A673 (cell line): ENCODE results near the gene OLIG2. TPM values are rescaled to one million over a fixed set of nuclear protein-coding genes. Genes with fewer than 3 reads are reported as not detected.

Experiments used
- BruUV-seq: library from RNA; stranded (reverse); fragments of 400-500 nt; replicated peaks from 2 replicates; lab custom pipeline; 2021; lab: Mats Ljungman, UMichigan
- CTCF ChIA-PET: fragments of 300-600 bp; sonication (Branson Sonifier 250); formaldehyde crosslinking; loops from one replicate; lab custom pipeline; 2022; ENCODE audit warnings: antibody characterized with exemption; lab: Charles Lee
- POLR2A ChIA-PET: fragments of 300-600 bp; sonication (Branson Sonifier 250); formaldehyde crosslinking; loops from one replicate; lab custom pipeline; 2022; ENCODE audit warnings: antibody characterized with exemption; ENCODE audit not compliant: low non-redundant PET; lab: Charles Lee
- DNase-seq: peaks from one replicate; pipeline ENCODE4 v3.0.0-alpha.2; 2015; ENCODE audit warnings: low spot score
- H3K27ac ChIP-seq: fragments of 200-600 bp; sonication (generic); 2 replicates; pipeline ENCODE4 v1.5.1; 2016; ENCODE audit warnings: mixed run types, low read depth, mild to moderate bottlenecking, mixed read lengths, antibody characterized with exemption, low read length; ENCODE audit not compliant: poor library complexity, severe bottlenecking
- H3K27me3 ChIP-seq: fragments of 200-600 bp; sonication (generic); replicated peaks from 2 replicates; pipeline ENCODE4 v1.6.1; 2017; ENCODE audit warnings: mixed run types, low read depth, mild to moderate bottlenecking, mixed read lengths, antibody characterized with exemption, low read length; ENCODE audit not compliant: insufficient read depth, poor library complexity
- H3K36me3 ChIP-seq: fragments of 200-600 bp; sonication (generic); 2 replicates; pipeline ENCODE4 v1.6.1; 2016; ENCODE audit warnings: mixed run types, mild to moderate bottlenecking, mixed read lengths, antibody characterized with exemption, low read length; ENCODE audit not compliant: insufficient read depth, poor library complexity, severe bottlenecking
- H3K4me1 ChIP-seq: fragments of 200-600 bp; sonication (generic); 2 replicates; pipeline ENCODE4 v1.6.1; 2017; ENCODE audit warnings: mixed run types, mild to moderate bottlenecking, mixed read lengths, antibody characterized with exemption, low read length; ENCODE audit not compliant: insufficient read depth, poor library complexity, severe bottlenecking
- H3K4me3 ChIP-seq: fragments of 200-600 bp; sonication (generic); 2 replicates; pipeline ENCODE4 v1.5.1; 2016; ENCODE audit warnings: low read depth, mixed run types, mild to moderate bottlenecking, mixed read lengths, low read length; ENCODE audit not compliant: poor library complexity, severe bottlenecking
- H3K9me3 ChIP-seq: fragments of 200-600 bp; sonication (generic); 2 replicates; pipeline ENCODE4 v1.6.1; 2016; ENCODE audit warnings: mixed run types, low read depth, mild to moderate bottlenecking, mixed read lengths, antibody characterized with exemption, low read length; ENCODE audit not compliant: poor library complexity, severe bottlenecking
- EZH2 ChIP-seq: fragments of 200-600 bp; sonication (generic); IDR thresholded peaks from 2 replicates; pipeline ENCODE4 v1.6.1; 2017; ENCODE audit warnings: borderline replicate concordance, low read depth, mild to moderate bottlenecking, mixed read lengths, antibody characterized with exemption, low read length; ENCODE audit not compliant: poor library complexity, severe bottlenecking
- intact Hi-C: fragments of 100-400 bp; cut with micrococcal nuclease; formaldehyde crosslinking; loops from one replicate; pipeline ENCODE4 v1.10.0; 2022; ENCODE audit not compliant: unreplicated experiment
- total RNA-seq: library from RNA; stranded (reverse); gene quantifications from 2 replicates; pipeline ENCODE4 v1.2.3, GENCODE V29; 2021
- TF ChIP-seq, protein P1 (sequence below): fragments of 300-800, 200-600 bp; sonication (generic); conservative IDR thresholded peaks from 2 replicates; pipeline ENCODE4 v1.5.1; 2017; ENCODE audit warnings: low read depth, mild to moderate bottlenecking, antibody characterized with exemption, low read length, moderate library complexity, mixed read lengths

The OLIG2 gene
- total RNA-seq, 1 experiment from 2014 or later = not detected

DNA sequence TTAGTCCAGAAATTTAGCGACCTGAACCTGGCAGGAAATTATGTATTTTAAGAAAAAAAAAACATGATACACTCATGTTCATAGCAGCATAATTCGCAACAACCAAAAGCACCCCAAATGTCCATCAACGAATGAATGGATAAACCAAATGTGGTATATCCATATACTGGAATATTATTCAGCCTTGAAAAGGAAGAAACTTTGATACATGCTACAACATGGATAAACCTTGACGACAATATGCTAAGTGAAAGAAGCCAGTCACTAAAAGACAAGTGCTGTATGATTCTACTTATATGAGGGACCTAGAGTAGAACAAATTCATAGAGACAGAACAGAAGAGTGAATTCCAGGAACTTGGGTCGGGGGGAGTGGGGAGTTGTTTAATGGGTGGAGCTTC, 43.5 kb downstream of the OLIG2 start:
- ChIA-PET CTCF (no interaction called here), POLR2A (no interaction called here)
- Histone ChIP-seq H3K27ac (no peak overlapping the region), H3K4me3 (no peak overlapping the region), H3K9me3 (peaks cover 8% of the 10 kb centered on the region), H3K27me3 (peaks cover 99% of the 10 kb centered on the region), H3K4me1 (no peaks in the 10 kb centered on the region), H3K36me3 (no peaks in the 10 kb centered on the region)
- intact Hi-C loops = no loop called here
- DNase-seq = no peak
- TF ChIP-seq, protein P1, sequence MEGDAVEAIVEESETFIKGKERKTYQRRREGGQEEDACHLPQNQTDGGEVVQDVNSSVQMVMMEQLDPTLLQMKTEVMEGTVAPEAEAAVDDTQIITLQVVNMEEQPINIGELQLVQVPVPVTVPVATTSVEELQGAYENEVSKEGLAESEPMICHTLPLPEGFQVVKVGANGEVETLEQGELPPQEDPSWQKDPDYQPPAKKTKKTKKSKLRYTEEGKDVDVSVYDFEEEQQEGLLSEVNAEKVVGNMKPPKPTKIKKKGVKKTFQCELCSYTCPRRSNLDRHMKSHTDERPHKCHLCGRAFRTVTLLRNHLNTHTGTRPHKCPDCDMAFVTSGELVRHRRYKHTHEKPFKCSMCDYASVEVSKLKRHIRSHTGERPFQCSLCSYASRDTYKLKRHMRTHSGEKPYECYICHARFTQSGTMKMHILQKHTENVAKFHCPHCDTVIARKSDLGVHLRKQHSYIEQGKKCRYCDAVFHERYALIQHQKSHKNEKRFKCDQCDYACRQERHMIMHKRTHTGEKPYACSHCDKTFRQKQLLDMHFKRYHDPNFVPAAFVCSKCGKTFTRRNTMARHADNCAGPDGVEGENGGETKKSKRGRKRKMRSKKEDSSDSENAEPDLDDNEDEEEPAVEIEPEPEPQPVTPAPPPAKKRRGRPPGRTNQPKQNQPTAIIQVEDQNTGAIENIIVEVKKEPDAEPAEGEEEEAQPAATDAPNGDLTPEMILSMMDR = no peak
- no peak for TF ChIP-seq EZH2
- BruUV-seq = no TSS peak

DNA sequence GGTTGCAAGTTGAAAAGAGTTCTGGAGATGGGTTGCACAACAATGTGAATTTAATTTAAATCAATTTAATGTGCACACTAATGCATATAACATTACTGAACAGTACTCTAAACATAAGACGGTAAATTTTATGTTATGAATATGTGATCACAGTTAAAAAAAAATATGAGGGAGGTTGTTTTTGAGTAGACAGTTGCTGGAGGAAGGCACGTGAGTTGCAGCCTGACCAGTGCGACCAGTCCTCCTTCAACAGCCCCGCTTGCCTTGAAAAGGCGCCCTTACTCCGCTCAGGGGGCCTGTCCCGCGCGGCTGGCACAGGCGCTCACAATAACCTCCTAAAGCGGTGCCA, 43.9 kb downstream of the OLIG2 start:
- ChIA-PET CTCF (no interaction called here), POLR2A (no interaction called here)
- H3K9me3 ChIP-seq = peaks cover 8% of the 10 kb centered on the region
- BruUV-seq = no TSS peak
- DNase-seq = no peak
- H3K4me3 ChIP-seq = no peak overlapping the region
- no peaks in the 10 kb centered on the region for H3K4me1 ChIP-seq
- H3K36me3 ChIP-seq = no peaks in the 10 kb centered on the region
- intact Hi-C loops = no loop called here
- H3K27ac ChIP-seq = no peak overlapping the region
- H3K27me3 ChIP-seq = peaks cover 99% of the 10 kb centered on the region
- TF ChIP-seq EZH2 = no peak
- TF ChIP-seq, protein P1 = no peak

DNA sequence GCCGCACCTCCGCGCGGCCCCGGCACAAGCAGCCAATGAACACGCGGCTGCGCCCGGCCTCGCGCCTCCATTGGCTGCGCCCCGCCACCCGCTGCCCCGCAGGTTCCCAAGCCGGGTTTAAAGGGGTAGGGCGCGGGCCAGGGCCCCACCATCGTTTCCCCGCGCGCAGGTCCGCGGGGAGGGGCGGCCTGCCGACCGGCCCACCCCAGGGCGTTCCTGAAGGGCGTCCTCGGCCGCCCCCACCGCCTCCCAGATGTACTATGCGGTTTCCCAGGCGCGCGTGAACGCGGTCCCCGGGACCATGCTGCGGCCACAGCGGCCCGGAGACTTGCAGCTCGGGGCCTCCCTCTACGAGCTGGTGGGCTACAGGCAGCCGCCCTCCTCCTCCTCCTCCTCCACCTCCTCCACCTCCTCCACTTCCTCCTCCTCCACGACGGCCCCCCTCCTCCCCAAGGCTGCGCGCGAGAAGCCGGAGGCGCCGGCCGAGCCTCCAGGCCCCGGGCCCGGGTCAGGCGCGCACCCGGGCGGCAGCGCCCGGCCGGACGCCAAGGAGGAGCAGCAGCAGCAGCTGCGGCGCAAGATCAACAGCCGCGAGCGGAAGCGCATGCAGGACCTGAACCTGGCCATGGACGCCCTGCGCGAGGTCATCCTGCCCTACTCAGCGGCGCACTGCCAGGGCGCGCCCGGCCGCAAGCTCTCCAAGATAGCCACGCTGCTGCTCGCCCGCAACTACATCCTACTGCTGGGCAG, 44.4 kb downstream of the OLIG2 start, which contains the start of gene OLIG1:
Gene OLIG1 (plus strand): TSS at position 148 of the 750 bp plus-strand sequence. CDS start 106 bp downstream, at position 254.
- Histone ChIP-seq H3K9me3 (peaks cover 8% of the 10 kb centered on the region), H3K4me1 (no peaks in the 10 kb centered on the region), H3K36me3 (no peaks in the 10 kb centered on the region), H3K27ac (no peak within 1 kb of the TSS), H3K4me3 (no peak within 1 kb of the TSS), H3K27me3 (peaks cover 99% of the 10 kb centered on the region)
- TF ChIP-seq EZH2 = peak; percentile 71
- TF ChIP-seq, protein P1 = no peak
- DNase-seq = peak; percentile 17
- no TSS peak for BruUV-seq
- ChIA-PET CTCF (no interaction called here), POLR2A (no interaction called here)
- intact Hi-C loops = no loop called here
